Measurements from ENCODE around the gene HMGXB3. TPM values are rescaled to one million over a fixed set of nuclear protein-coding genes. Genes with fewer than 3 reads are reported as not detected.

Gene HMGXB3
- total RNA-seq, result 25.4 TPM

GRCh38 chr5:150000256-150000989, at the start of gene HMGXB3, which contains the start of gene TIGD6:
Gene HMGXB3 (plus strand): TSS chr5:150000739. CDS start chr5:150004853, 4,114 bp downstream.
Gene TIGD6 (minus strand): TSS chr5:150000654. CDS start chr5:149996348, 4,306 bp downstream.

GRCh38 chr5:149960272-149961185, 40.0 kb upstream of the HMGXB3 start, which contains the start of gene SLC26A2:
Gene SLC26A2 (plus strand): TSS chr5:149960758. CDS start chr5:149977653, 16,895 bp downstream.

GRCh38 chr5:150085950-150086715, 85.6 kb downstream of the HMGXB3 start, which contains the start of gene CSF1R:
Gene CSF1R (minus strand): TSS chr5:150086554. CDS start chr5:150086427, 127 bp downstream.

Small RNA genes within 50 kb of the gene (small RNA-seq; reads per million reads assigned to genes)
- not detected for gene RF00019

Other genes with a start within 250 kb of the HMGXB3 start
- not detected for gene PDE6A, start 55.9 kb upstream of the HMGXB3 start, total RNA-seq
- gene SLC26A2, start 40.0 kb upstream of the HMGXB3 start, total RNA-seq, result 15.9 TPM
- 4.6 TPM for gene TIGD6, start 85 bp upstream of the HMGXB3 start, total RNA-seq
- gene CSF1R, start 85.8 kb downstream of the HMGXB3 start, total RNA-seq, result 15.7 TPM
- 28.6 TPM for gene PDGFRB, start 155.1 kb downstream of the HMGXB3 start, total RNA-seq
- not detected for gene CDX1, start 166.0 kb downstream of the HMGXB3 start, total RNA-seq
- gene SLC6A7, start 189.3 kb downstream of the HMGXB3 start, total RNA-seq, result 20.5 TPM

All from diencephalon (tissue), 1 donor.